Measurements from ENCODE around the gene ARHGAP10.

The ARHGAP10 gene

GRCh38 chr4:147830102-147830463, 98.2 kb downstream of the ARHGAP10 start:
- no peak for DNase-seq

- DNase-seq, result no peak
These were observed 99.1 kb downstream of the ARHGAP10 start for GRCh38 chr4:147830987-147831386.

GRCh38 chr4:147831551-147832171, 99.8 kb downstream of the ARHGAP10 start:
- DNase-seq, result no peak

- no peak for DNase-seq
These were observed 101.4 kb downstream of the ARHGAP10 start for GRCh38 chr4:147833254-147833653.

GRCh38 chr4:147833741-147834140, 101.9 kb downstream of the ARHGAP10 start:
- DNase-seq, result no peak

- DNase-seq, result no peak
These were observed 102.6 kb downstream of the ARHGAP10 start for GRCh38 chr4:147834480-147834879.

GRCh38 chr4:147836807-147837206, 104.9 kb downstream of the ARHGAP10 start:
- DNase-seq, result no peak

- DNase-seq, result no peak
These were observed 105.5 kb downstream of the ARHGAP10 start for GRCh38 chr4:147837435-147837834.

- DNase-seq, result no peak
These were observed 106.0 kb downstream of the ARHGAP10 start for GRCh38 chr4:147837854-147838253.

GRCh38 chr4:147839200-147839599, 107.3 kb downstream of the ARHGAP10 start:
- DNase-seq, result no peak

GRCh38 chr4:147839663-147840062, 107.8 kb downstream of the ARHGAP10 start:
- no peak for DNase-seq

GRCh38 chr4:147840838-147841738, 109.2 kb downstream of the ARHGAP10 start:
- no peak for DNase-seq

GRCh38 chr4:147842573-147842972, 110.7 kb downstream of the ARHGAP10 start:
- no peak for DNase-seq

- no peak for DNase-seq
These were observed 111.3 kb downstream of the ARHGAP10 start for GRCh38 chr4:147843162-147843561.

- DNase-seq, result no peak
These were observed 112.9 kb downstream of the ARHGAP10 start for GRCh38 chr4:147844781-147845180.

- DNase-seq, result no peak
These were observed 114.6 kb downstream of the ARHGAP10 start for GRCh38 chr4:147846318-147847155.

GRCh38 chr4:147847751-147848590, 116.1 kb downstream of the ARHGAP10 start:
- DNase-seq, result no peak

- no peak for DNase-seq
These were observed 116.7 kb downstream of the ARHGAP10 start for GRCh38 chr4:147848634-147849033.

- no peak for DNase-seq
These were observed 119.2 kb downstream of the ARHGAP10 start for GRCh38 chr4:147851135-147851534.

- DNase-seq, result no peak
These were observed 121.8 kb downstream of the ARHGAP10 start for GRCh38 chr4:147853706-147854105.

GRCh38 chr4:147854154-147854553, 122.3 kb downstream of the ARHGAP10 start:
- no peak for DNase-seq

- DNase-seq, result no peak
These were observed 123.7 kb downstream of the ARHGAP10 start for GRCh38 chr4:147855571-147856009.

Data from GOT3 (cell line).